WTC11 (cell line): Measurements from ENCODE around the gene OR1B1. TPM values are rescaled to one million over a fixed set of nuclear protein-coding genes. Genes with fewer than 3 reads are reported as not detected.

ENCODE experiments used
- ATAC-seq: fragments of 200-7000 bp; cut with Tn5 transposase; 2 replicates; pipeline ENCODE4 v1.10.0; 2021; ENCODE audit warnings: mild to moderate bottlenecking, moderate library complexity
- CTCF ChIA-PET: fragments of 300-600 bp; sonication (Branson Sonifier 250); formaldehyde crosslinking; loops from one replicate; lab custom pipeline; 2021; ENCODE audit warnings: antibody characterized with exemption; lab: Charles Lee
- POLR2A ChIA-PET: fragments of 350-600 bp; sonication (Branson Sonifier 250); formaldehyde crosslinking; loops from one replicate; lab custom pipeline; 2021; ENCODE audit warnings: antibody characterized with exemption; lab: Charles Lee
- DNase-seq: peaks from one replicate; pipeline ENCODE4 v3.0.0; 2021; ENCODE audit warnings: low spot score
- H3K27ac Mint-ChIP-seq: 2 replicates; pipeline ENCODE4 v1.8.0; 2021; ENCODE audit warnings: mixed read lengths
- H3K27me3 Mint-ChIP-seq: 2 replicates; pipeline ENCODE4 v1.8.0; 2021; ENCODE audit warnings: low read depth, mild to moderate bottlenecking, moderate library complexity, mixed read lengths
- H3K36me3 Mint-ChIP-seq: 2 replicates; pipeline ENCODE4 v1.8.0; 2021; ENCODE audit warnings: mixed read lengths
- H3K4me1 Mint-ChIP-seq: 2 replicates; pipeline ENCODE4 v1.8.0; 2022; ENCODE audit warnings: mixed read lengths
- H3K4me3 Mint-ChIP-seq: 2 replicates; pipeline ENCODE4 v1.8.0; 2021; ENCODE audit warnings: mild to moderate bottlenecking, moderate library complexity, mixed read lengths
- H3K9me3 Mint-ChIP-seq: 2 replicates; pipeline ENCODE4 v1.8.0; 2021; ENCODE audit warnings: mixed read lengths
- ATF2 ChIP-seq: sonication (generic); formaldehyde crosslinking; IDR thresholded peaks from 2 replicates; pipeline ENCODE4 v1.8.1; 2022; ENCODE audit warnings: low read depth, missing genetic modification reagents, borderline replicate concordance
- FOXP1 ChIP-seq: sonication (generic); formaldehyde crosslinking; IDR thresholded peaks from 2 replicates; pipeline ENCODE4 v1.8.0; 2022; ENCODE audit warnings: missing genetic modification reagents, mild to moderate bottlenecking, moderate library complexity, borderline replicate concordance
- GRHL2 ChIP-seq: fragments of 250-450 bp; sonication (Bioruptor Pico); IDR thresholded peaks from 2 replicates; pipeline ENCODE4 v1.8.0; 2022; ENCODE audit warnings: mild to moderate bottlenecking, moderate library complexity; ENCODE audit not compliant: insufficient replicate concordance, severe bottlenecking
- HMGXB4 ChIP-seq: sonication (generic); formaldehyde crosslinking; IDR thresholded peaks from 2 replicates; pipeline ENCODE4 v1.8.1; 2023; ENCODE audit warnings: mild to moderate bottlenecking, moderate library complexity, missing genetic modification reagents
- MLX ChIP-seq: sonication (generic); formaldehyde crosslinking; IDR thresholded peaks from 2 replicates; pipeline ENCODE4 v1.8.1; 2023; ENCODE audit warnings: mild to moderate bottlenecking, missing genetic modification reagents, moderate library complexity
- MXD4 ChIP-seq: fragments of 250-450 bp; sonication (Bioruptor Pico); IDR thresholded peaks from 2 replicates; pipeline ENCODE4 v1.8.0; 2021; ENCODE audit warnings: mild to moderate bottlenecking, moderate library complexity, borderline replicate concordance
- MYBL2 ChIP-seq: sonication (generic); formaldehyde crosslinking; IDR thresholded peaks from 2 replicates; pipeline ENCODE4 v1.8.1; 2023; ENCODE audit warnings: mild to moderate bottlenecking, moderate library complexity, missing genetic modification reagents
- NR1H2 ChIP-seq: sonication (generic); formaldehyde crosslinking; IDR thresholded peaks from 2 replicates; pipeline ENCODE4 v1.9.0; 2021; ENCODE audit warnings: mild to moderate bottlenecking, moderate library complexity, missing genetic modification reagents
- PRRX2 ChIP-seq: fragments of 250-450 bp; sonication (Bioruptor Pico); IDR thresholded peaks from 2 replicates; pipeline ENCODE4 v1.8.0; 2021; ENCODE audit warnings: mild to moderate bottlenecking
- STAT6 ChIP-seq: sonication (generic); formaldehyde crosslinking; conservative IDR thresholded peaks from 2 replicates; pipeline ENCODE4 v1.8.1; 2023; ENCODE audit warnings: mild to moderate bottlenecking, low read depth, missing genetic modification reagents, moderate library complexity
- TCF7 ChIP-seq: sonication (generic); formaldehyde crosslinking; IDR thresholded peaks from 2 replicates; pipeline ENCODE4 v1.8.0; 2022; ENCODE audit warnings: mild to moderate bottlenecking, low read depth, missing genetic modification reagents, moderate library complexity
- ZBTB21 ChIP-seq: sonication (generic); formaldehyde crosslinking; IDR thresholded peaks from 2 replicates; pipeline ENCODE4 v1.8.1; 2023; ENCODE audit warnings: mild to moderate bottlenecking, missing genetic modification reagents, borderline replicate concordance
- ZBTB43 ChIP-seq: sonication (generic); formaldehyde crosslinking; IDR thresholded peaks from 2 replicates; pipeline ENCODE4 v1.8.1; 2023; ENCODE audit warnings: mild to moderate bottlenecking, missing genetic modification reagents
- ZMAT4 ChIP-seq: fragments of 250-450 bp; sonication (Bioruptor Pico); IDR thresholded peaks from 2 replicates; pipeline ENCODE4 v1.9.0; 2021; ENCODE audit warnings: mild to moderate bottlenecking
- ZNF263 ChIP-seq: sonication (generic); formaldehyde crosslinking; IDR thresholded peaks from 2 replicates; pipeline ENCODE4 v1.8.1; 2022; ENCODE audit warnings: low read depth, mild to moderate bottlenecking, moderate library complexity, missing genetic modification reagents
- ZNF317 ChIP-seq: sonication (generic); formaldehyde crosslinking; IDR thresholded peaks from 2 replicates; pipeline ENCODE4 v1.8.1; 2023; ENCODE audit warnings: low read depth, mild to moderate bottlenecking, moderate library complexity, missing genetic modification reagents, borderline replicate concordance
- ZNF423 ChIP-seq: fragments of 250-450 bp; sonication (Bioruptor Pico); IDR thresholded peaks from 2 replicates; pipeline ENCODE4 v2.1.2; 2022; ENCODE audit warnings: mild to moderate bottlenecking, moderate library complexity
- ZNF425 ChIP-seq: fragments of 250-450 bp; sonication (Bioruptor Pico); conservative IDR thresholded peaks from 2 replicates; pipeline ENCODE4 v1.9.0; 2021; ENCODE audit warnings: mild to moderate bottlenecking
- total RNA-seq: library from RNA; stranded (reverse); gene quantifications from 3 replicates; pipeline ENCODE4 v1.2.3, GENCODE V29; 2021

Gene OR1B1
- total RNA-seq, 1 experiment from 2014 or later: not detected

- DNase-seq: no peak
- TF ChIP-seq MYBL2 (CRISPR knock-in tag) (no peak), NR1H2 (CRISPR knock-in tag) (no peak), TCF7 (CRISPR knock-in tag) (no peak), ZMAT4 (CRISPR knock-in tag) (no peak), FOXP1 (no peak), MLX (CRISPR knock-in tag) (no peak), ZNF425 (CRISPR knock-in tag) (no peak), GRHL2 (CRISPR knock-in tag) (no peak), STAT6 (CRISPR knock-in tag) (no peak), ZNF317 (CRISPR knock-in tag) (no peak), ZNF423 (no peak), ZNF263 (CRISPR knock-in tag) (no peak), ZBTB43 (CRISPR knock-in tag) (no peak), MXD4 (CRISPR knock-in tag) (no peak), ZBTB21 (CRISPR knock-in tag) (no peak), HMGXB4 (CRISPR knock-in tag) (no peak), ATF2 (CRISPR knock-in tag) (no peak), PRRX2 (no peak)
- Mint-ChIP-seq H3K27me3 (no peaks in the 10 kb centered on the region; the same call in 1 of the 2 replicates), H3K27ac (no peak overlapping the region), H3K9me3 (peaks cover 57% of the 10 kb centered on the region), H3K4me3 (no peak overlapping the region), H3K36me3 (peaks cover 24% of the 10 kb centered on the region), H3K4me1 (no peaks in the 10 kb centered on the region)
- no peak for ATAC-seq
- POLR2A ChIA-PET: no interaction called here
- CTCF ChIA-PET: no interaction called here
Observed at GRCh38 chr9:122580360-122580759, 77.1 kb downstream of the OR1B1 start.
